GM18909 (cell line): ENCODE measurements around the gene SLC8A1.

ENCODE experiments used
- ATAC-seq: cut with Tn5 transposase; IDR thresholded peaks from one replicate; pipeline ENCODE4 v1.9.1; 2021; ENCODE audit warnings: mild to moderate bottlenecking; ENCODE audit not compliant: unreplicated experiment, poor library complexity

SLC8A1 gene

DNA sequence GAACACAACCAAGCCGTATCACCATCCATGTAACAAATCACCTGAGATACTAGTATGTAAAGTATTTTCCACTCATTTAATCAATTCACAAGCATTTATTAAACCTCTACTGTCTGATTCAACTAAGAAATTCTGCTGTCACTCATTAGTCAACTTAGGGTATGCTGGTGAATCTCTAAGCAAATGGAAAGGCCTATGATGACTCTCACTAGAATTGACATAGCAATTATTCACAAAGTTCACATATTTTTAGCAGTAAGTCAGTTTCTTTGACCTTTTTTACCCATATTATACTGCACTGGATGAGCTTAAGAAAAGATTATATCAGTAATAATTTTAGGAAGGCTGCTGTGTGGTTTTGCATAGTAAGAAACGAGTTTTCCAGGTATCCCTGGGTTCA lies 130.1 kb downstream of the SLC8A1 start:
- peak; percentile 16 for ATAC-seq

DNA sequence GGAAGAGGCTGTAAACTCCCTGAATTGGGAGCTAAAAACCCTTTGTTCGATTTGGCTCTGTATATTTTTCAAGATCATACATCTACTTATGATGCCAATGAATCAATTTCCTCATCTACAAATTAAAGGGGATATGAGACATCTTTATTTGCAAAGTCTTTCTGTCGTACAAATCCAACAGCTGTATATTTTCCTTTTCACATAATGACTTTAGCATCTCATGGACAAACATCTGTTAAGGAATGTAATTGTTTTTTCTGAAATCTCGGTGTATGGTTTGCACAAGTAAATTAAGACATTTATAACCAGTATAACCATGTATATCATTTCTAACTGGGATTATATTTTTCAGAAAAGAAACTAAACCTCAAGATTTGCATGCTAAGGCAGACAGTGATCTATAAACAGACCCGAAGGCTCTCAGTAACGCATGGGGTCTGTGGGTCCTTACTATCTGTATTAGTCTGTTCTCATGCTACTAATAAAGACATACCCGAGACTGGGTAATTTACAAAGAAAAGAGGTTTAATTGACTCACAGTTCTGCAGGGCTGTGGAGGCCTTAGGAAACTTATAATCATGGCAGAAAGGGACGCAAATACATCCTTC lies 130.8 kb downstream of the SLC8A1 start:
- peak; percentile 82 for ATAC-seq

DNA sequence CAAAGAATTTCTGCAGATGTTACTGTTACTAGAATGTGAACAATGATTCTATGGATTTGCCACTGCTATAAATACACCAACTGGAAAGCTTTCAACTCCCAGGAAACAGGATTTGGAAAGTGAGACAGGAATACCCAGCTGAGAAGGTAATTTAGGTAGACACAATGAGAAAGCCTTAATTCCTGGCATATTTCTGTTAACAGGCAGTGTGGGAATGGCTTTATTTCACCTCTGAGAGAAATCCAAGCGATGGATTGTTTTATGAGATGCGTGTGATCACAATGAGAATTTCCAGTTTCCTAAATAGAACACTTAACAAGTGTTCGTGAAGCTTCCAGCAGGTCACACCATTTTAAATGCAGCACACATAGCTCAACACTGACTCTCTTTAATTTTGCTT lies 133.0 kb downstream of the SLC8A1 start:
- no peak for ATAC-seq

DNA sequence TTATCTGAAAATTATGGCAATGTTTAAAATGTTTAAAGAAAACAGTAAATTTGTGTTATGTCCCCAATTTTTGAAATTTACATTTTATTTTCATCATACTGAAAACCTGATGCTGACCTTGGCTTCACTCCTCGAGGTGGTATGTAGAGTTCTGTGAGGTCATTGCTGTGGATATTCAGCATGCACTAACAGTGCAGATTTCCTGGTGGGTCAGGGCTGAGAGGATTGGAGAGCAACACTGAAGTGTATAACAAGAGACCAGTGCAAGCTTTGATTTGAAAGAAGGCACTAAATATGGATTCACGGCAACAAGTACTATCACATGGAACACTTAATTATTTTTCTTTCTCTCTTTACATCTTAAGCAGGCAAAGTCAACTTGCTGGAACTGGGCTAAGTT lies 134.1 kb downstream of the SLC8A1 start:
- no peak for ATAC-seq

DNA sequence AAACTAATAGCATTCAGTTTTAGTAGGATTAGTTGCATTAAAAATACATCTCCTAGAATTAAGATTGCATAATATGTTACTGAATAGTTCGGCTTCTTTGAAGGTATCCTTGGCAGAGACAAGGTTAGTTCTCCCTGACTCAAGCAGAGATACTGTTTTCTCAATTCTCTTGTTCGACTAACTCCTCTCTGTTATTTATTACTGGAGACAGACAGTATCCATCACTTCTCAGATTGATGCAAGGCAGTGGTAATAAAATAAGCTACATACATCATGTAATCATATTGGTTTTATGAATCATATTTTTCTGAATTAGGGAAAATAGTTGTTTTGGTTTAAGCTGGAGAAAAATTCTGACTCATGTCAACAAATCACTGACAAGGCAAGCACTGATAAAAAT lies 134.8 kb downstream of the SLC8A1 start:
- ATAC-seq: no peak

DNA sequence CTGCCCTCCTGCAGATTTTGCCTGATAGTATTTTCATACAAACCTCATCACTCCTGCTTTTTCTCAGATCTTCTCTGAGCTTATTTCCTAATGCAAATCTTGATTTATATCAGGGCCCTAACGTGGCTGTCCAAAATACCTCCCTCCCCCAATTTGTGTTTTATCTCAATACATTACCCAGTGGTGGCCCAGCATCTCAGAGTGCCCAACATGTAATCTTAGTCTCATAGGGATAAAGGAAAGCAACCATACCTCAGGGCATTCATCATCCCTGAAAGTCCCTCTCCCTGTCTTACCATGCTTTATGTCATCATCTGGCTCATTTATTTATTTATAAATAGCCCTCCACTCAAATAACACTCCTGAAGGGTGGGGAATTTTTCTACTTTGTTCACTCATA lies 135.3 kb downstream of the SLC8A1 start:
- no peak for ATAC-seq

DNA sequence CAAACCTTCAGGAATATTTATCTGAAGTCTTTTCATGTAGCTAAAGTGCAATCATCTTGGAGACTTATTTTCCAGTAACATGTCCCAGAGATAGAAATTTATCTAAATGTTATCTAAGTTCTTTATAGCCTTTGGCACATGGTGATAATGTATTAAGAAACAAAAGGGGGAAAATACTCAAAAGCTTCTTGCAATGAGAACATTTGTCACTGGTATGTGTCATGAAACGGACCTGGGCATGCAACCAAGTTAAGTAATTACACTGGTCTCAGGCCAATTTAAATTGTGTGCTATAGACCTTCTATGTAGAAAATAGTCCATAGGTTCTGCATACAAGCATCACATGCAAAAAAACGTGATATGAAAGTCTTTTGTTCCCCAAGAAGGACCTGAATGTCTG lies 136.2 kb downstream of the SLC8A1 start:
- no peak for ATAC-seq

DNA sequence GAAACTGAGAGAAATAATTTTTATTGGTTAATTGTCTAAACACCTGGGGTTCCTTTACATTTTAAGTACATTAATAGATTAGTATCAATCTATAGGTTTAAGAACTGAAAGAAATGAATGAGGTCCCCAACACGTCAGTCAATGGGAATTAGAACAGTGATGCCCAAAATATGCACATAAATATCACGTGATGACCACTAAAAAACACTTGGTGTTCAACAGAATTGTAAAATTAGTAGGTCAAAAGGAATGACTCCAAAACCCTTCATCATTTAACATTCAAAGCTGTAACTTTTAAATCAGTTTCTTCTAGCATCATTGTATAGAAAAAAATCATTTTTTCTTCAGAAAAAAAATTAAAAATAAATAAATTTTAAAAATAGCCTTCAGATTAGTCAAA lies 140.9 kb downstream of the SLC8A1 start:
- ATAC-seq: no peak

DNA sequence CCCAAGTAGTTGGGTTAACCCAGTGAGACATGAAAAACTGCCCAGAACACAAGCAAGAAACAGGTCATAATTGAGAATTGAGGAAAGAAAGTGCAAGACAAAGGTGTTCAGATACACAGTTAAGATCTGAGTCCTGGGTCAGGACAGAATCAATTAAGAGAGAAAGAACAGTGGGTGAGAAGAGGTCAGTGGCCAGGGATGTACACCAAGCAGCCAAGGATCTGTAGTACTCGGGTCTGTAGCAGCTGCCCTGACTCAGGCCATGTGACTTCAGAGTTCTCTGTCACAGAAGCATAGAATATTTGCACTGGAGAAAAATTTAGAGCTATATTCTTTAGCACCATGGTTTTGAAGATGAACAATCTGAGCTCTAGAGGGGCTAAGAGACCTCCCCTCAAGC lies 141.6 kb downstream of the SLC8A1 start:
- ATAC-seq: no peak

DNA sequence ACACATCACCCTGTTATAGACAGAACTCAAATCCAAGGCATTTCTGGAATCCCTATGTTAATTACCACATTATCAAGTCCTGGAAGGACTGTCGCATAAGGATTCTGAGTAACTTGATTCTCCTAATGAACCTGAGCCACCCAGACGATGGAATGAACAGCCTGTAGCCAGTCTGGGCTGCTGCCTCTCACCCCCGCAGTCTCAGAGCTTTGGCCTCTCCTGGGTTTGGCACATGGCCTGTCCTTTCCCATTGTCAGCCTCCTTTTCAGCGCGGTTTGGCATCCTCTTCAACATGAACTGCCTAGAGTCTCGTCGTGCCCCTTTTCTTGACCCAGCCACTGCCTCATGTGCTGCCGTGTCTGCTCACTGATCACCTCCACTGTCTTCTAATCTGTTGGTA lies 147.6 kb downstream of the SLC8A1 start:
- no peak for ATAC-seq

DNA sequence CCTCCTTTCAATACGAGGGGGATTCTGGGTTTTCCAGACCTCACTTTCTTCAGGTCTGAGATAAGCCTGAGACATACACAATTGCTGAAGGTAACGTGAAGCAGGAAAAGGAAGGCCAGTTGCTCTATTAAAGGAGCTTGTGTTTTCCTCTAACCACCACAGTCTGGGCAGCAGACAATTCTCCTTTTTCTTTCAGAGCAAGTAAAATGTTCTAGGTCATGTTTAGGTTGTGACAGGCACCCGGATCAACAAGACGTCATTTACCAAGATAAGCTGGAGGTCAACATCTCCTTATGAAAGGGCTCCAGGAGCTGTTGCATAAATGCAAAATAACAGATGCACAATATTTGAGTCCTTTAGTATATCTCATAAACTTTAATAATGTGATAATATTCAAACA lies 148.1 kb downstream of the SLC8A1 start:
- ATAC-seq: no peak

DNA sequence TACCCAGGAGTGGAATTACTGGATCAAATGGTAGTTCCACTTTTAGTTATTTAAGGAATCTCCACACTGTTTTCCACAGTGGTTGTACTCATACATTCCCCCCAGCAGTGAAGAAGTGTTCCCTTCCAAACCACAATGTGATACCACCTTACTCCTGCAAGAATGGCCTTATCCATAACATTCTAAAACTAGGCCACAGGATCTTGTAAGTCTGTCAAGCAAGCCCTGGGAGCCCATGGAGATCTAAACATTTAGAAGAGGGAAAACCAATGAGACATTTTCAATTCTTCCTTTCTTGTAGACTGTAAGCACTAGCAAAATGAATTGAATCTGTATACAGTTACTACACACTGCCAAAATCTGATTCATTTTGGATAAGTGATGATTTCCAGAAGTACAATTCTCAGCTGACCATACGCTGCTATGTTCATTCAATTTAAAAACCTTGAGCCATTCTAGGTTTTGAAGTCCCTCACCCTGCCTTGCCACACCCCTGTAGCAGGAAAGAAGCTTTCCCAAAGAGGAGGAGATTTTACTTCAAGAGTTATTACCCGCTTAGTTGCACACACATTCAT lies 149.1 kb downstream of the SLC8A1 start:
- ATAC-seq: no peak

DNA sequence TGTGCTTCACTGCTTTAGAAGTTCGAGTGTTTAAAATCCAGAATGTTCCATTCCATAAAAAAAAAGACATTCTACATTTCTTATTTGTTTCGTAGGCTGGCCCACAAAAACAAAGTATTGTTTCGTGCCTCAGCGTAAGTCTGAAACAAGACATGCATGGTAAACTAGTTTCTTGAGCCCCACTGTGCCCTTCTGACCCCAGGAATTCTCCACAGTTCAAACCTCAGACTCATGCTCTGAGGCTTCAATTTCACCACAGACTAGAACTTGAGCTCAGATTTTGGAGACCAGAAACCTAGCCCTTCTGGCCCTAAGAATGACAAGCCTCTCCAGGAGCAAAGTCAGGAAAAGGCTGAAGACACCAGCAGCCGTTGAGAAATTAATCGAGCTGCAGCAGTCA lies 151.5 kb downstream of the SLC8A1 start:
- ATAC-seq: no peak

DNA sequence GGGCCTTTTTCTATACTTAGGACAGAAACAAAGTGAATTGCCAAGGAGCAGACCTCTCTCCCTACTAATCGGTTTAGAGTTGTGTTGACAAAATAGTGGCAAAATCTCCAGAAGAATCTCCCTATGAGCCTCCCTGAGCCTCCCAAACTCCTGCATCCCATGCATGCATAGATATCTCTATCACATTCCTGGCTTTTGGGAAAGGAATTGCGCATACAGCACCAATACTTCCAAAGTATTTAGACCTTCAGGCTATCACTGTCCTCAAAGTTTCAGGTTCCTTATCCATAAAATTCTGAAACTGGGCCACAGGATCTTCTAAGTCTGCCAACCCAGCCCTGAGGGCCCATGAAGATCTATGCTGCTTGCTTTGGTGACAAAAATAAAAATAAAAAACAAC lies 152.1 kb downstream of the SLC8A1 start:
- no peak for ATAC-seq

DNA sequence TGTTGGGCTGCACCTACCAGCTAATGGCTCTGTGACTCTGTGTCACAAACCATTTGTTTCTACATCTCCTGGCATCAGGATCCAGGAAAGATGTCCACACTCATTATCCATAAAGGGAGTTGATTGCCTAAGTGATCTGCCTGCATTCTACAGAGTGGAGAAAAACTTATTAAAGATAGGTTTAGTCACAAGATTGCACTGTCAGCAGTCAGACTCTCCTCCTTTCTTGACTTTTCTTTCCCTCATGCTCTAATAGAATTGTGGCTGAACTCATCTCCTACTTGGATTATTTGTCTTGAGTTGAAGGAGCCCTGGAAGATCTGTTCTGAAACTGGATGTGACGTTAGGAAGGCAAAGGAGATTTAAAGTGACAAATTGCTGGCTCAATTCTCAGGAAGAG lies 152.7 kb downstream of the SLC8A1 start:
- ATAC-seq: no peak

DNA sequence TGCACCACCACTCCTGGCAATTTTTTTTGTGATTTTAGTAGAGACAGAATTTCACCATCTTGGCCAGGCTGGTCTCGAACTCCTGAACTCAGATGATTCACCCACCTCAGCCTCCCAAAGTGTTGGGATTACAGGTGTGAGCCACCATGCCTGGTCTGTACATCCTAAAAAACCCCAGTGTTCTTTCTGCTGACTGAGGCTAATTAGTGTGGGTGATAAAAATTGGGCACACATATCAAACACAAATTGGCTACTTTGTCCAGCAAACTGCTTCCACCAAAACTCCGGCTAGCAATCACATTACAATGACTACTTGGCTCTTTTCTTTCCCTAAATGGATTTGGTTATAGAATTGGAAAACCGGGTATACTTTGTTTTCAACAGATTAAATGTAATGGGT lies 153.9 kb downstream of the SLC8A1 start:
- ATAC-seq: no peak

DNA sequence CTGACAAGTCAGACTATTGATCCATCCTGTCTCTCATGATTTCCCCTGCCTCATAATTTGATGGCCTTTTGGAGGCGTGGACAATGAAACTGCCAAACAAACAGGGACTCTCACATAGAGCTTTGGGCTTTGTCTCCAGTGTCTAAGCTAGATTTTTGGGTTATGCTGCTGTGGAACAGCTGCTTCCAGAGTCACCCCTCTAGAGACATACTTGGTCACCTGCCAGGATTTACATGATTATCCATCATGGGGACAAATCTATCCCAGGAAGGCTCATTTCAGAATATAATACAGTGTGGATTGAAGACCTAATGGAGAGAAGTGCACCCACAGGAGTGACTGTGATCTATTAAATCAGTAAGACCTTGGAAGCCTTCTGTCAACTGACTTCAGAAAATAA lies 159.6 kb downstream of the SLC8A1 start:
- ATAC-seq: no peak

DNA sequence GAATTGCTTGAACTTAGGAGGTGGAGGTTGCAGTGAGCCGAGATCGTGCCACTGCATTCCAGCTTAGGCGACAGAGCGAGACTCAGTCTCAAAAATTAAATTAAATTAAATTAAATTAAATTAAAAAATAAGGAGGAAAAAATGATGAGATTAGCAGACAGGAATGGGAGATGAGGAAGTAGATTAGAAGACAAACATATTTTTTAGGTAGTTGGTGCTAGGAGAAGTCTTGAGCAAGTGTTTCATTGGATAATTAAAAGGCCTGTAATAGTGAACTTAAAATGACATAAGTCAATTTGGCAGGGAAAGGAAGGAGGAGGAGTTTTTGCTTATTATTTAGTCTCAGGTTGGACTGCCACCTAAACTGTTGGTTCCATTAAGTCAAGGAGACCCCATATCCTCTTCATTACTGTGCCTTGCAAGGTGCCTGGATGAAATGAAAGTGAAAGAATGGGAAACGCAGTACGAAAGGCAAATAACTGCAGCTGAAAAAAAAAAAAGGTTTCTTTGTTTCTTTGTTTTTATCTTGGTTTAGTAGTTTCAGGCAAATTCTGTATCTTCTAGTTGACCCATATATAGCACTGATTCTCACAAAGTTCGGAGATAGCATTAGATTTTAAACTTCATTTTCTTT lies 162.0 kb downstream of the SLC8A1 start:
- peak; percentile 58 for ATAC-seq

DNA sequence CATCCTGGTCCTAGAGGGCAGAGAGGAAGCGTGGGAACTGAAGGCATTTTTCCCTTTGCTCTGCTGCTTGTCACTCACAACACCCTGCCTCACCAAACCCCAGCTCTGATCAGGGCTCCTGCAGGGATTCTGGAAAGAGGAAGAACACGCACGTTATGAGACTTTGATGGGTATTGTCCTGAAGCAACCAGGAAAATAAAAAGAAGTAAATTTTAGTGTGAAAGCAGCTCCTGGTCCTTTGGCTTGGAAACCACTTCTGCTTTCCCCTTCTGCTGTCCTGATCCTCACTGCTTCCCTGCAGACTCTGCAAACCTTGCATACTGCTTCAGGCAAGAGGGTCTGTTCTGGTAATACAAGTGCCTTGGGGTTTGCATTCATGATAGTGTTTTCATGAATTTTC lies 164.1 kb downstream of the SLC8A1 start:
- ATAC-seq: no peak

DNA sequence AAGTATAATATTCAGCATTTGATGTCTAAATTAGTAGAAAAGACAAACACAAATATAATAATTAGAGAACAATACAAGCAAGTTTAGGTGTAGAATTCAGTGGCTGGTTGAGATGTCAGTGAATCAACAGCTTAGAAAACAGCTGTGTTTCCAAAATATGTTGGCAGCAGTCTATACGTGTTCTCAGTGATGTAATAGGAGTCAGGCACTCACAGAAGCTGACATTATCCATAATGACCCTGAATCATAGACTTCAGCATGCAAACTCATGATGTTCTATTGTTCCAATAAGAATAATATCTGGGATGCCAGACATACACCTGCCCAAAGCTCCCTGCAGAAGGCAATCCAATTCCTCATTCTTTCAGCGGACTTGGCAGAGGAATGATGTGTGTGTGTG lies 164.7 kb downstream of the SLC8A1 start:
- no peak for ATAC-seq

DNA sequence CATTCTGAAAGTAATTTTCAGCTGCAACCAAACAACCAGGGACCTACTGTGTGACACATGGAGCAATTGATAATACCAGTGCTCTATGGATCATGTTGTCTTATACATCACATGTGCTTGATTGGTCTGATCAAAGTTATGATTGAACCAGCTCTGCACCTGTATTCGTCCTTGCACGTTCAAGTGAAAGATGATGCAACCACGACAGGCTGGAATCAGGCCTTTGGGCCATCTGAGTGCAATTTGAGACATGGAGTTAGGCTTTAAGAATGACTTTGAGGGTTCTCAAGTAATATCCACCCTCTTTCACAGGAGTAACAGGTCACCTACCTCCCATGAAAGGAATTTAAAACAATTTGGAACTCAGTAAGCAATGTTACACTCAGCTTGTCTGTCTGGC lies 165.2 kb downstream of the SLC8A1 start:
- ATAC-seq: no peak

DNA sequence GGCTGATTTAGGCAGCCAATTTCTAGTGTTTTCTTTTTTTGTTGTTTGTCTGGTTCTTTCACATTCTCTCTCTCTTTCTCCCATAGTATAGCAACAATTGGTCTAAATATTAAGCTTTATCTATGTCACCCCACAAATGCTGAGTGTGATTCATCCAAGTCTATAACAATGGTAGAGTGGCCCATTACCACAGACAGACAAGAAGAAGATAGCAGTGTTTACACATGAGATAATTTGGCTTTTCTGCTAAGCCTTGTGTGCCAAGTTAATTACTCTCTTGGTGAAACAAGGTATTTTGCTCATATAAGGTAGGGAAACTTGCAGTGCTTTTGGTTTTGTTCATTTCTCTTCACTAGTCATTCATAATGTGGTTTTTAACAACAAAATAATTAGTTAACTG lies 166.5 kb downstream of the SLC8A1 start:
- no peak for ATAC-seq
